H7 (cell line): ENCODE measurements around the gene MIA2. TPM values are rescaled to one million over a fixed set of nuclear protein-coding genes. Genes with fewer than 3 reads are reported as not detected.
"Not testable (repeated sequence)": the region's sequence is repeated elsewhere in the genome, so short reads cannot be mapped to it uniquely, and the experiment has no call there.

Experiments
- DNase-seq: peaks from one replicate; pipeline ENCODE4 v3.0.0; 2012
- H3K27me3 ChIP-seq: 2 replicates; pipeline ENCODE4 v1.6.0; 2011; ENCODE audit warnings: mild to moderate bottlenecking, low read length; ENCODE audit not compliant: control insufficient read depth, insufficient read depth
- H3K36me3 ChIP-seq: replicated peaks from 2 replicates; pipeline ENCODE4 v1.5.1; 2011; ENCODE audit warnings: low read length; ENCODE audit not compliant: control insufficient read depth, insufficient read depth
- H3K4me3 ChIP-seq: 2 replicates; pipeline ENCODE4 v1.5.1; 2011; ENCODE audit warnings: low read depth, mild to moderate bottlenecking, control low read depth, low read length, moderate library complexity; ENCODE audit not compliant: insufficient read depth
- total RNA-seq: library from RNA; depleted of rRNA; stranded (reverse); fragments of >200 nt; shearing (Covaris generic); gene quantifications from 2 replicates; pipeline ENCODE4 v1.2.3, GENCODE V29; 2014

The MIA2 gene
- total RNA-seq, 1 experiment from 2014 or later = 11.0 TPM

DNA sequence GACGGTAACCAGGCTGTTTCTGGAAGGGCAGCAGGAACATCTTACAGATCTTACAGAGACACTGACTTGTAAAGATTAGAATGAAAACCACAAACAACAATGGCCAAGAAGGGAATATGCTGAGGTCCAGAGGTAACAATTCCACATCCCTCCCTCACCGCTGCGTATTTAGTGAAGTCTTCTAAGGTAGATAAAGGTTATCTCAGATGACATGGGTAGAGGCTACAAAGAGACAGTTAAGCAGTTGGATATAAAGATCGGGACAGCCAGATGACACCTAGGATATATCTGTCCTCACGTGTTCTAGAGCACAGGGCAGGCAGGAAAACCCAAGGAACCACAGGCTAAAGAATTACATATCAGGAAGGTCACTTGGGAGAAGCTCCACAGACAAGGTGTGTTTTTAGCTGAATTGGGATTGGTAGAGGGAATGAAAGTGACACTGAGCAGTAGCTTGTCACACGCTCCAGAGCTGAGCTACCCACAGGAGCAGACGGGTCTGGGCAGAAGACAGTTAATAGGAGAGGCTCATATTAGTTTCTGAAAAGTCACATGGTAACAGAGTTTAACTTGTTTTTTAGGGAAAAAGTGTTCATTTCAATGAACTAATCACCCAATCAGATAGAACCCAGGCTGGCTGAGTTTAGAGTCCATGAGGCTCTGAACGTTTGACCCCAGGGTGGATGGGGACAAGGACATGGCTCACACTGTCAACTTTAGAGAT is 83.3 kb downstream of the MIA2 start:
- Histone ChIP-seq H3K27me3 (no peaks in the 10 kb centered on the region), H3K36me3 (no peaks in the 10 kb centered on the region), H3K4me3 (no peak overlapping the region)
- no peak for DNase-seq

DNA sequence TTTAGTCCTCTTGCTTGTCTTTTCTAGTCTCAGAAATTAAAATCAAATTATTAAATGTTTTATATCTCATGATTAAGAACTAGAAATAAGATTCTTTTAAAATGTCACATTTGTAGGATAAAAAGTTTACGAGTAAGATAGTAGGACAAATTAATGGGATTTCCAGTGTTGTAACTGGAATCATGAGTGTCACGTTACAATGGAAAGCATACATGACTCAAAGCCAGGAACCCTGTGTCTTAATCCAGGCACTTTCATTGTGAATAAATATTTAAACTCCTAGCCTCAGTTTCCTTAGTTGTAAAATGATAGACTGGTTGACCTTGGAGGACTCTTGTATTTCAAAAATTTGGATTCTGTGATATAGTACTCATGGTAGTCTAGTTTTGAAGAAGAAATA is 84.9 kb downstream of the MIA2 start:
- Histone ChIP-seq H3K27me3 (no peaks in the 10 kb centered on the region), H3K36me3 (no peaks in the 10 kb centered on the region), H3K4me3 (no peak overlapping the region)
- DNase-seq = no peak

- Histone ChIP-seq H3K27me3 (no peaks in the 10 kb centered on the region), H3K4me3 (no peak overlapping the region), H3K36me3 (no peaks in the 10 kb centered on the region)
- DNase-seq = no peak
Measured at GRCh38 chr14:39319381-39319780, 85.7 kb downstream of the MIA2 start.

DNA sequence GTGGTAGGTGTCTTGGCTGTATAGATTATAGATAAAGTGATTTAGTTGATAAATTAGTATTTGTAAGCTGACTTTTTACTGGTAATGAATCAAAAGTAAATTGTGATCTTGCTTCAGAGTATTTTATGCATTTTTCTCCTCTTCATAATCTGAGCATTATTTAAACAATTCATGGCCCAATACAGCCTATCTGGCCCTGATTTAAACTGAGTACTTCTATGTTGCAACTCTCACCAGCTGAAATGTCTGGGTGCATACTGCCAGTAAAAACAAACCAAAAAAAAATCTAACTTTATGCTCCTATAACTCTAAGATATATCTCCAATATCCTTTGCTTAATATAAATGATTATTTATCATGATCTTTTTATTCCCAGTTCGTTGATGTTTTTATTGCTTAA is 86.6 kb downstream of the MIA2 start:
- Histone ChIP-seq H3K4me3 (no peak overlapping the region), H3K27me3 (no peaks in the 10 kb centered on the region), H3K36me3 (no peaks in the 10 kb centered on the region)
- DNase-seq = no peak

DNA sequence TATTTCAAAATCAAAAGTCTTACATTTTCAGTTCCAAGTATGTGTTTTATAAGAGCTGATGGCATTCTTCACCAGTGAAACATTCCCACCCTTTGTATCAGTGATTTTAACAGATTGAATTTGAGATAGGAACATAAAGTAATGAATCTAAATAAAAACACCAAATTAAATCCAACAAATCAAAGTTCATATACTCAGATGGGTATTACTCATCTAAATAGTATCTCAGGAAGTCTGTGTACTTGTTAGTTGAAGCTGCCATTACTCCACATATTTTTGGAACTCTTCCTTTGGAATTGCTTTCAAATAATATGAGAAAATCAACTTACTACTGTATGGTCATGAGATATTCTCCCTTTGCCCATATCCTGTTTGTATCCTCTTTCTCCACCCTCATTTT is 89.1 kb downstream of the MIA2 start:
- no peaks in the 10 kb centered on the region for H3K27me3 ChIP-seq
- H3K4me3 ChIP-seq = no peak overlapping the region
- DNase-seq = no peak
- no peaks in the 10 kb centered on the region; the same call in 1 of the 2 replicates for H3K36me3 ChIP-seq

DNA sequence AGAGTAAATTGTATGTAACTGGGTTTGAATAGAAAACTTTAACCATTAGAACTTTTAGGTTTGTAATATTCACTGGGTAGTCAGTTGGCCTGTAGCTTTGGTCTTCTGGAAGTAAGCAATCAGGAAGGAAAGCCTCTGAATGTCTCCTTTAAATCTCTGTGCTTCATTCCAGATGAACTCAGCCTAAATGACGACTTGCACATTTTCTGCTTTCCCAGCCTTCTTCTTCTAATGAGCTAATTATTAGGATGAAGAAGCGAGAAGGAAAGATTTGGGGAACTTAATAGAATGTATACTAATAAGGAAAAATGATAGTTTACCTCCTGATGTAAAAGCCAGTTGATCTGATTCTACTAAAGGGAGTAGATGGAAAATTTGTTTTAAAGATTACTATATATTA is 90.4 kb downstream of the MIA2 start:
- DNase-seq = no peak
- H3K27me3 ChIP-seq = no peaks in the 10 kb centered on the region
- no peaks in the 10 kb centered on the region; the same call in 1 of the 2 replicates for H3K36me3 ChIP-seq
- H3K4me3 ChIP-seq = no peak overlapping the region

GRCh38 chr14:39339003-39339402 is 105.3 kb downstream of the MIA2 start:
- peak; percentile 21 for DNase-seq
- Histone ChIP-seq H3K4me3 (no peak overlapping the region), H3K27me3 (no peaks in the 10 kb centered on the region), H3K36me3 (no peaks in the 10 kb centered on the region)

- H3K27me3 ChIP-seq, DNase-seq, H3K36me3 ChIP-seq, H3K4me3 ChIP-seq: not testable (repeated sequence)
Measured at GRCh38 chr14:39341126-39341525, 107.4 kb downstream of the MIA2 start.

- Histone ChIP-seq H3K36me3 (no peaks in the 10 kb centered on the region), H3K27me3 (no peaks in the 10 kb centered on the region), H3K4me3 (no peak overlapping the region)
- DNase-seq = no peak
Measured at GRCh38 chr14:39342768-39343167, 109.1 kb downstream of the MIA2 start.

- Histone ChIP-seq H3K27me3 (no peaks in the 10 kb centered on the region), H3K36me3 (no peaks in the 10 kb centered on the region), H3K4me3 (no peak overlapping the region)
- no peak for DNase-seq
Measured at GRCh38 chr14:39343614-39344013, 109.9 kb downstream of the MIA2 start.

- DNase-seq = no peak
- Histone ChIP-seq H3K36me3 (no peaks in the 10 kb centered on the region), H3K27me3 (no peaks in the 10 kb centered on the region), H3K4me3 (no peak overlapping the region)
Measured at GRCh38 chr14:39350866-39351265, 117.2 kb downstream of the MIA2 start.

- Histone ChIP-seq H3K36me3 (no peaks in the 10 kb centered on the region), H3K4me3 (no peak overlapping the region)
- no peak for DNase-seq
Measured at GRCh38 chr14:39351708-39352107, 118.0 kb downstream of the MIA2 start.

GRCh38 chr14:39359069-39359468 is 125.4 kb downstream of the MIA2 start:
- not testable (repeated sequence) for DNase-seq

More at GRCh38 chr14:39351708-39352107, 118.0 kb downstream of the MIA2 start:
- H3K27me3 ChIP-seq = no peaks in the 10 kb centered on the region

GRCh38 chr14:39360316-39360715 is 126.6 kb downstream of the MIA2 start:
- no peak for DNase-seq
- no peaks in the 10 kb centered on the region for H3K27me3 ChIP-seq
- H3K4me3 ChIP-seq = no peak overlapping the region
- H3K36me3 ChIP-seq = no peaks in the 10 kb centered on the region

More at GRCh38 chr14:39359069-39359468, 125.4 kb downstream of the MIA2 start:
- not testable (repeated sequence) for H3K36me3 ChIP-seq, H3K27me3 ChIP-seq, H3K4me3 ChIP-seq

DNA sequence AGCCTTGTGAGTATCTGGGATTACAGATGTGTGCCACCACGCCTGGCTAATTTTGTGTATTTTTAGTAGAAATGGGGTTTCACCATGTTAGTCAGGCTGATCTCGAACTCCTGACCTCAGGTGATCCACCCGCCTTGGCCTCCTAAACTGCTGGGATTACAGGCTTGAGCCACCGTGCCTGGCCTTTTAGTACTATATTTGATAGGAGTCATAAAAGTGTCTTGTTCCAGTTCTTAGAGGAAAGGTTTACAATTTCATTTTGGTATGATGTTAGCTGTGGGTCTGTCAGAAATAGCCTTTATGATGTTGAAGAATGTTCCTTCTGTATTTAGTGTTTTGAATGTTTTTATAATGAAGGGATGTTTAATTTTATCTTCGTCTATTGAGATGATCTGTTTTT is 127.8 kb downstream of the MIA2 start:
- not testable (repeated sequence) for H3K27me3 ChIP-seq, H3K36me3 ChIP-seq, H3K4me3 ChIP-seq, DNase-seq

DNA sequence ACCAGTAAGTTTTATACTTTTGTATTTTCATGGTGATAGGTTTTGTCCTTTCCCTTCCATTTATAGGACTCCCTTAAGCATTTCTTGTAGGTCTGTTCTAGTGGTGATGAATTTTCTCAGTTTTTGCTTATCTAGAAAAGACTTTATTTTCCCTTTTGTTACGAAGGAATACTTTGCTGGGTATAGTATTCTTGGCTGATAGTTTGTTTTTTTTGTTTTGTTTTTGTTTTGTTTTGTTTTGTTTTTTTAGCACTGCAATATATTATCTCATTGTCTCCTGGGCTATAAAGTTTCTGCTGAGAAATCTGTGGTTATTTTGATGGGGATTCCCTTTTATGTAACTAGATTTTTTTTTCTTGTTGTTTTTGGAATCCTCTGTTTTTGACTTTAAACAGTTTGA is 130.8 kb downstream of the MIA2 start:
- Histone ChIP-seq H3K36me3 (no peaks in the 10 kb centered on the region), H3K27me3 (no peaks in the 10 kb centered on the region), H3K4me3 (no peak overlapping the region)
- no peak for DNase-seq
